ENCODE results near the gene NUDT15. TPM values are rescaled to one million over a fixed set of nuclear protein-coding genes. Genes with fewer than 3 reads are reported as not detected.
A peak's percentile ranks its signal among the peaks of the same experiment; 100 is the strongest.
"Not testable (repeated sequence)": the region's sequence is repeated elsewhere in the genome, so short reads cannot be mapped to it uniquely, and the experiment has no call there.

Gene NUDT15
- total and polyA plus RNA-seq, 2 of the 8 experiments (the other 6 are each of a cell fraction or from before 2014, with no cell fraction given) = 37.8 to 65.9 TPM

DNA sequence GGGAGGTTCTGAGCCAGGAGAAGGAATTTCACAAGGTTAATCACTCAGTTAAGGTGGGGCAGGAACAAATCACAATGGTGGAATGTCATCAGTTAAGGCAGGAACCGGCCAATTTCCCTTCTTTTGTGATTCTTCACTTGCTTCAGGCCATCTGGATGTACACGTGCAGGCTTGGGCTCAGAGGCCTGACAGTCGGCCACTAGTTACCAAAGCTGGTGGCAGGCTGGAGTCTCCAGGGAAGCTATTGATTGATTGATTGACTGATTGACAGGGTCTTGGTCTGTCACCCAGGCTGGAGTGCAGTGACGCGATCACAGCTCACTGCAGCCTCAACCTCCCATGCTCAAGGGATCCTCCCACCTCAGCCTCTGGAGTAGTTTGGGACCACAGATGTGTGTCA is 35.5 kb upstream of the NUDT15 start:
- H3K18ac ChIP-seq (ENCODE audit: extremely low read depth, low read length); H3K79me1 ChIP-seq (ENCODE audit: low read depth, low read length); H3K36me3 ChIP-seq (ENCODE audit: control insufficient read depth in 2 of 4, insufficient read depth in 4 of 4, low read length in 3 of 4); FAIRE-seq; H3K23me2 ChIP-seq (ENCODE audit: low read depth, low read length); H3K27ac ChIP-seq (ENCODE audit: low read depth, low read length); H2BK20ac ChIP-seq (ENCODE audit: low read length); H3K9ac ChIP-seq (replicated peaks in 1 of 4; ENCODE audit: extremely low read depth in 1 of 4, low read depth in 3 of 4, low read length in 3 of 4); H2AK5ac ChIP-seq (ENCODE audit: low read depth, low read length); H4K5ac ChIP-seq (ENCODE audit: insufficient read length, low read depth, low read length); H2BK120ac ChIP-seq (replicated peaks; ENCODE audit: low read depth, low read length); H2BK15ac ChIP-seq (ENCODE audit: low read length); H4K20me1 ChIP-seq (replicated peaks in 1 of 2; ENCODE audit: control insufficient read depth in 1 of 2, insufficient read depth in 2 of 2, low read length in 2 of 2); H3K4ac ChIP-seq (replicated peaks; ENCODE audit: insufficient read length, low read depth, low read length); H2AFZ ChIP-seq (ENCODE audit: low read length); H3K27me3 ChIP-seq (replicated peaks in 1 of 4; ENCODE audit: control insufficient read depth in 3 of 4, extremely low read depth in 1 of 4, insufficient read depth in 3 of 4, low read length in 3 of 4); H3K23ac ChIP-seq (ENCODE audit: insufficient read length); H3K14ac ChIP-seq (ENCODE audit: insufficient read length); H3K9me3 ChIP-seq (ENCODE audit: insufficient read depth in 2 of 2, low read depth in 1 of 2, low read length in 1 of 2); H3K56ac ChIP-seq (replicated peaks; ENCODE audit: insufficient read length, low read depth, low read length); H4K8ac ChIP-seq (ENCODE audit: extremely low read depth, insufficient read depth, low read length); H4K91ac ChIP-seq (replicated peaks; ENCODE audit: insufficient read length, low read length); H3K4me1 ChIP-seq (replicated peaks in 1 of 4; ENCODE audit: control insufficient read depth in 3 of 4, insufficient read depth in 4 of 4, low read length in 3 of 4): not testable (repeated sequence)
- ChIA-PET CTCF (ENCODE audit: partially characterized antibody) (interaction anchor here (0.9 to 2.8 kb wide), 2 partner anchors 10 to 36 kb away, joined by 3 to 13 read pairs; partner anchors contain the start of gene NUDT15), POLR2A (ENCODE audit: partially characterized antibody) (interaction anchor here (1.2 to 6.0 kb wide), 5 partner anchors 10 to 93 kb away, joined by 3 to 43 read pairs (median 5); partner anchors contain the start of genes MED4 and NUDT15)
- peaks cover 6 to 39% of the 10 kb centered on the region in 2 experiments for H3K79me2 ChIP-seq (ENCODE audit: control insufficient read depth in 1 of 2, insufficient read depth in 2 of 2, low read length in 2 of 2)
- H3K4me3 ChIP-seq (ENCODE audit: extremely low read depth in 1 of 4, insufficient read depth in 2 of 4, low read depth in 3 of 4, low read length in 4 of 4) = peak overlapping the region in 1 of 4 experiments; percentile 95; a peak in 4 of 8 replicates
- DNase-seq (ENCODE audit: low read depth in 1 of 2, low spot score in 2 of 2) = peak in 1 of 2 experiments; percentile 54
- peak overlapping the region; percentile 75; the same call in 1 of the 2 replicates for H2BK5ac ChIP-seq (ENCODE audit: low read depth, low read length)
- peak overlapping the region; percentile 78 to 80 for H3K4me2 ChIP-seq (ENCODE audit: insufficient read depth in 1 of 2, low read depth in 2 of 2, low read length in 2 of 2)
- WGBS, 2 experiments (ENCODE audit: extremely low coverage in 1 of 2, insufficient coverage in 1 of 2, insufficient read length in 1 of 2, insufficient replicate concordance in 2 of 2, low coverage in 1 of 2, low lambda C conversion rate in 2 of 2, missing lambda C conversion rate in 1 of 2) = 57% methylated on average over 5 of the region's 5 CpGs; no CpG with 5 or more reads in 1 of the 2 experiments
- 0 out of 2 replicates have a peak overlapping the region, but pooled peaks have one; percentile 39 for H2BK12ac ChIP-seq (ENCODE audit: low read depth, low read length)
- TF ChIP-seq, protein P1, sequence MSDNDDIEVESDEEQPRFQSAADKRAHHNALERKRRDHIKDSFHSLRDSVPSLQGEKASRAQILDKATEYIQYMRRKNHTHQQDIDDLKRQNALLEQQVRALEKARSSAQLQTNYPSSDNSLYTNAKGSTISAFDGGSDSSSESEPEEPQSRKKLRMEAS (IDR thresholded peaks at IDR 0.05) = peak; percentile 32; the same call in 1 of the 2 replicates
